GM12878 (cell line): ENCODE data around the gene SWSAP1. TPM values are rescaled to one million over a fixed set of nuclear protein-coding genes. Genes with fewer than 3 reads are reported as not detected.

ENCODE experiments used
- ATAC-seq: fragments of 200-7000 bp; cut with Tn5 transposase; 3 replicates; pipeline ENCODE4 v1.9.1; 2020; ENCODE audit warnings: mild to moderate bottlenecking, moderate library complexity
- BruUV-seq: library from RNA; stranded (reverse); fragments of 400-500 nt; replicated peaks from 2 replicates; lab custom pipeline; 2021; lab: Mats Ljungman, UMichigan
- CTCF ChIA-PET: fragments of 300-600 bp; sonication (Branson Sonifier 250); formaldehyde crosslinking; extraction: SDS; loops from one replicate; lab custom pipeline; 2021; ENCODE audit warnings: inconsistent platforms; lab: Yijun Ruan, JAX
- POLR2A ChIA-PET: fragments of 350-600 bp; formaldehyde crosslinking; extraction: SDS; loops from one replicate; lab custom pipeline; 2021; ENCODE audit warnings: inconsistent platforms; lab: Charles Lee
- RAD21 ChIA-PET: fragments of 300-600 bp; sonication (Branson Sonifier 250); formaldehyde crosslinking; loops from one replicate; lab custom pipeline; 2023; ENCODE audit warnings: antibody characterized with exemption; ENCODE audit not compliant: unreplicated experiment; lab: Charles Lee
- SMC1A ChIA-PET: fragments of 300-600 bp; sonication (Branson Sonifier 250); formaldehyde crosslinking; loops from one replicate; lab custom pipeline; 2023; ENCODE audit not compliant: unreplicated experiment, uncharacterized antibody; lab: Charles Lee
- DNase-seq: peaks from one replicate; pipeline ENCODE4 v3.0.0-alpha.2; 2011; ENCODE audit warnings: low read depth, low spot score
- FAIRE-seq: peaks from 3 replicates; lab custom pipeline; 2011; peaks lifted over from hg19 to GRCh38; lab: Jason Lieb, UNC
- H2AFZ ChIP-seq: 2 replicates; pipeline ENCODE4 v1.6.0; 2011; ENCODE audit warnings: low read depth, low read length, control low read depth; ENCODE audit not compliant: control insufficient read depth
- H3K27ac ChIP-seq: 2 replicates; pipeline ENCODE4 v1.5.1; 2011; ENCODE audit warnings: control low read depth; ENCODE audit not compliant: control insufficient read depth, insufficient read depth
- H3K27me3 ChIP-seq, 2 experiments: replicated peaks in 1 of 2; 2 replicates each; pipeline versions ENCODE4 v1.6.0 to v1.6.1; 2011; ENCODE audit warnings: low read length in 1 of 2; ENCODE audit not compliant: control insufficient read depth in 2 of 2, insufficient read depth in 2 of 2
- H3K36me3 ChIP-seq, 2 experiments: 2 replicates each; pipeline ENCODE4 v1.5.1; 2011; ENCODE audit warnings: low read length in 1 of 2; ENCODE audit not compliant: control insufficient read depth in 2 of 2, insufficient read depth in 2 of 2
- H3K4me1 ChIP-seq: 2 replicates; pipeline ENCODE4 v1.6.1; 2011; ENCODE audit warnings: mild to moderate bottlenecking, low read length, moderate library complexity, mixed read lengths; ENCODE audit not compliant: control insufficient read depth, insufficient read depth
- H3K4me2 ChIP-seq: 2 replicates; pipeline ENCODE4 v1.6.0; 2011; ENCODE audit warnings: control low read depth; ENCODE audit not compliant: control insufficient read depth, insufficient read depth
- H3K4me3 ChIP-seq: fragments of 200-600 bp; sonication (generic); 2 replicates; pipeline ENCODE4 v1.5.1; 2016
- H3K79me2 ChIP-seq: 2 replicates; pipeline ENCODE4 v1.6.0; 2011; ENCODE audit warnings: low read length; ENCODE audit not compliant: control insufficient read depth, insufficient read depth
- H3K9ac ChIP-seq: 2 replicates; pipeline ENCODE4 v1.8.0; 2011; ENCODE audit warnings: low read length, control low read depth, mixed read lengths; ENCODE audit not compliant: control insufficient read depth, insufficient read depth
- H3K9me3 ChIP-seq: replicated peaks from 3 replicates; pipeline ENCODE4 v1.5.1; 2011; ENCODE audit warnings: mild to moderate bottlenecking, low read length; ENCODE audit not compliant: control insufficient read depth, insufficient read depth
- H4K20me1 ChIP-seq: 2 replicates; pipeline ENCODE4 v1.6.0; 2011; ENCODE audit not compliant: control insufficient read depth, insufficient read depth
- CTCF ChIP-seq, 3 experiments: IDR thresholded peaks in 2 of 3; conservative IDR thresholded peaks in 1 of 3; 2 replicates each; pipeline ENCODE4 v1.5.1; 2011; ENCODE audit warnings: low read depth in 3 of 3, low read length in 3 of 3, mild to moderate bottlenecking in 3 of 3, control low read depth in 2 of 3, moderate library complexity in 2 of 3, inconsistent platforms in 1 of 3, mixed read lengths in 1 of 3; ENCODE audit not compliant: control insufficient read depth in 2 of 3, insufficient read depth in 1 of 3; ENCODE audit errors: extremely low read depth in 1 of 3
- IRF4 ChIP-seq: IDR thresholded peaks from 2 replicates; pipeline ENCODE4 v1.6.1; 2011; ENCODE audit warnings: low read depth, low read length
- WGBS: methylation state at CpG from one replicate; pipeline ENCODE4 v1.1.6; 2016; ENCODE audit warnings: low lambda C conversion rate; ENCODE audit not compliant: insufficient replicate concordance, insufficient coverage; ENCODE audit errors: missing lambda C conversion rate; 5-methylcytosine and 5-hydroxymethylcytosine counted together
- in situ Hi-C: fragments of 300-500 bp; cut with MboI; formaldehyde crosslinking; loops from 9 replicates; pipeline ENCODE4 v1.14.3; 2018; ENCODE audit warnings: mixed read lengths
- intact Hi-C: fragments of 100-400 bp; cut with micrococcal nuclease; formaldehyde crosslinking; loops from one replicate; pipeline ENCODE4 v1.14.2; 2022; ENCODE audit not compliant: unreplicated experiment
- polyA plus RNA-seq, 11 experiments: library from polyadenylated mRNA; depleted of rRNA in 4 of 11; unstranded in 6 of 11; stranded (reverse) in 5 of 11; fragments of >200 nt; fragmentation: Nextera tagmentation in 4 of 11; fragmentation: Illumina TruSeq in 1 of 11; extraction: Ambion mirVana in 4 of 11; extraction: Trizol in 1 of 11; gene quantifications; 1 replicate in 1 of 11; 2 replicates in 10 of 11; pipeline versions ENCODE4 v1.2.1 to v1.2.3, GENCODE V29; 2011 to 2016; ENCODE audit warnings: inconsistent platforms in 2 of 11, missing spikeins in 2 of 11, low read depth in 1 of 11
- total RNA-seq, 4 experiments: library from RNA; depleted of rRNA in 3 of 4; stranded (reverse); fragments of >200 nt in 3 of 4; fragmentation: Illumina TruSeq in 1 of 4; extraction: Trizol in 1 of 4; gene quantifications; 2 replicates each; pipeline versions ENCODE4 v1.2.1 to v1.2.3, GENCODE V29; 2013 to 2021
- TF ChIP-seq, protein P1 (sequence below): fragments of 450-650 bp; IDR thresholded peaks from 2 replicates; pipeline ENCODE4 v1.6.1; 2017; ENCODE audit warnings: mild to moderate bottlenecking, low read depth, inconsistent platforms; ENCODE audit not compliant: poor library complexity, severe bottlenecking

The SWSAP1 gene
- total and polyA plus RNA-seq, 10 of the 15 experiments (the other 5 are each of a cell fraction or from before 2014, with no cell fraction given) = 0.18 to 6.5 (median 2.4) TPM

DNA sequence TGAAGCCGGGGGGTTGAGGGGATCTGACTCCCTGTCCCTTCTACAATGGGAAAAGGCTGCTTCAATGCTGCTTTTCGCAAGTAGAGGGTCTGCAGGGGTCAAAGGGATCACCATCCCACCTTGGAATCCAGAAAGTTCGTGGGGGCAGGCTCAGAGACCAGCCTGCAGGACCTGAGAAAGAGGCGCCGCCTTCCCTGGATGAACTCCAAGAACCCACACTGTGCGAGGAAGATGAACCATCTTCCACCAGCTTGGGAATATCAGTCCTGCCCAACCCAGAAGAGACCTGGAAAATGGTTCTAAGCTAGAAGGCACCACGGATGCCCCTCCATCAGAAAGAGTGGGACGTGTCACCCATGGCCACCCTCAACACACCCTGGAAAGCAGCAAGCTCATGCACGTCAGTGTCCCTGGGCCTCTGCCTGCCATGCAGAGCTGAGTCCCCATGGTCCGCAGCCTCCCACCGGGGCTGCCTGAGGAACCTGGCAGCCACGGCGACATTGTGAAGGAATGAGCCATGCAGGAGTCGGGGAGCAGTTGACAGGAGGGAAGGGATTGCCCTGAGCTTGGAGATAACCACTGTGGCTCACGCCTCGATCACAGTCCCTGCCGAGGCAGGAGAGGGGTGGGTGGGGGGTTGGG, 49.6 kb upstream of the SWSAP1 start (continued):
- TF ChIP-seq CTCF (IDR thresholded peaks at IDR 0.05 in 2 of 3, conservative IDR thresholded peaks at IDR 0.05 in 1 of 3; ENCODE audit: control insufficient read depth in 2 of 3, extremely low read depth in 1 of 3, insufficient read depth in 1 of 3, low read depth in 3 of 3, low read length in 3 of 3) = no peak
- TF ChIP-seq, protein P1, sequence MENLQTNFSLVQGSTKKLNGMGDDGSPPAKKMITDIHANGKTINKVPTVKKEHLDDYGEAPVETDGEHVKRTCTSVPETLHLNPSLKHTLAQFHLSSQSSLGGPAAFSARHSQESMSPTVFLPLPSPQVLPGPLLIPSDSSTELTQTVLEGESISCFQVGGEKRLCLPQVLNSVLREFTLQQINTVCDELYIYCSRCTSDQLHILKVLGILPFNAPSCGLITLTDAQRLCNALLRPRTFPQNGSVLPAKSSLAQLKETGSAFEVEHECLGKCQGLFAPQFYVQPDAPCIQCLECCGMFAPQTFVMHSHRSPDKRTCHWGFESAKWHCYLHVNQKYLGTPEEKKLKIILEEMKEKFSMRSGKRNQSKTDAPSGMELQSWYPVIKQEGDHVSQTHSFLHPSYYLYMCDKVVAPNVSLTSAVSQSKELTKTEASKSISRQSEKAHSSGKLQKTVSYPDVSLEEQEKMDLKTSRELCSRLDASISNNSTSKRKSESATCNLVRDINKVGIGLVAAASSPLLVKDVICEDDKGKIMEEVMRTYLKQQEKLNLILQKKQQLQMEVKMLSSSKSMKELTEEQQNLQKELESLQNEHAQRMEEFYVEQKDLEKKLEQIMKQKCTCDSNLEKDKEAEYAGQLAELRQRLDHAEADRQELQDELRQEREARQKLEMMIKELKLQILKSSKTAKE = no peak

- CTCF ChIA-PET = interaction anchor here (1.3 kb wide), 1 partner anchor 50 kb away, joined by 3 read pairs; no protein-coding TSS in a partner anchor
- no peaks in the 10 kb centered on the region for H4K20me1 ChIP-seq
- H3K9ac ChIP-seq = no peak overlapping the region
- H3K79me2 ChIP-seq = no peaks in the 10 kb centered on the region
- H3K36me3 ChIP-seq = peaks cover 0 to 5% of the 10 kb centered on the region in 2 experiments; a peak in 2 of 4 replicates
- no peak for FAIRE-seq
- no peak overlapping the region for H3K27ac ChIP-seq
- POLR2A ChIA-PET = no interaction called here
- no peaks in the 10 kb centered on the region for H3K27me3 ChIP-seq
- no TSS peak for BruUV-seq
- H2AFZ ChIP-seq = no peak overlapping the region
- no peak for ATAC-seq
- SMC1A ChIA-PET = interaction anchor here (0.7 to 2.0 kb wide), 2 partner anchors 21 to 262 kb away, joined by 3 to 4 read pairs; partner anchors contain the start of genes CCDC159 and TMEM205
- no peak for DNase-seq
- in situ Hi-C loops (no loop called here), intact Hi-C loops (no loop called here)
- no peak overlapping the region for H3K4me3 ChIP-seq
- no peak overlapping the region for H3K4me2 ChIP-seq
- RAD21 ChIA-PET = interaction anchor here (1.1 to 1.3 kb wide), 3 partner anchors 14 to 49 kb away, joined by 3 to 4 read pairs (median 3); partner anchors contain the start of genes CCDC159, RAB3D, SWSAP1 and TMEM205
- 98% methylated on average over 7 of the region's 7 CpGs for WGBS
- TF ChIP-seq IRF4 = no peak
- no peaks in the 10 kb centered on the region for H3K9me3 ChIP-seq
- peaks cover 36% of the 10 kb centered on the region for H3K4me1 ChIP-seq
Observed at GRCh38 chr19:11325544-11325943, 48.9 kb upstream of the SWSAP1 start.
